OCI-LY7 (cell line): ENCODE results near the gene C1orf35. TPM values are rescaled to one million over a fixed set of nuclear protein-coding genes. Genes with fewer than 3 reads are reported as not detected.

Experiments used
- BruUV-seq: library from RNA; stranded (reverse); fragments of 400-500 nt; replicated peaks from 2 replicates; lab custom pipeline; 2021; lab: Mats Ljungman, UMichigan
- CTCF ChIA-PET: fragments of 300-600 bp; sonication (Branson Sonifier 250); formaldehyde crosslinking; loops from one replicate; lab custom pipeline; 2022; ENCODE audit warnings: antibody characterized with exemption; ENCODE audit not compliant: unreplicated experiment; lab: Charles Lee
- POLR2A ChIA-PET: fragments of 300-600 bp; sonication (Branson Sonifier 250); formaldehyde crosslinking; loops from one replicate; lab custom pipeline; 2022; ENCODE audit warnings: antibody characterized with exemption; lab: Charles Lee
- DNase-seq: peaks from one replicate; pipeline ENCODE4 v3.0.0-alpha.2; 2015; ENCODE audit warnings: low spot score
- H2AFZ ChIP-seq: fragments of 200-600 bp; sonication (generic), shearing (Covaris generic); 2 replicates; pipeline ENCODE4 v1.6.1; 2014; ENCODE audit warnings: mild to moderate bottlenecking, antibody characterized with exemption, low read length, moderate library complexity
- H3K27ac ChIP-seq: fragments of 200-600 bp; sonication (generic); 2 replicates; pipeline ENCODE4 v1.5.1; 2014; ENCODE audit warnings: mixed run types, low read depth, mild to moderate bottlenecking, moderate library complexity, low read length, inconsistent platforms; ENCODE audit not compliant: poor library complexity, severe bottlenecking
- H3K36me3 ChIP-seq: fragments of 200-600 bp; sonication (generic); 2 replicates; pipeline ENCODE4 v1.6.1; 2014; ENCODE audit warnings: mild to moderate bottlenecking, antibody characterized with exemption, low read length, moderate library complexity, mixed read lengths; ENCODE audit not compliant: insufficient read depth
- H3K4me1 ChIP-seq: fragments of 200-600 bp; sonication (generic); 2 replicates; pipeline ENCODE4 v1.5.1; 2014; ENCODE audit warnings: mild to moderate bottlenecking, low read length; ENCODE audit not compliant: insufficient read depth, poor library complexity, severe bottlenecking
- H3K4me2 ChIP-seq: fragments of 200-600 bp; sonication (generic); 2 replicates; pipeline ENCODE4 v1.6.1; 2014; ENCODE audit warnings: mild to moderate bottlenecking, low read length
- H3K4me3 ChIP-seq: fragments of 200-600 bp; sonication (generic); 2 replicates; pipeline ENCODE4 v1.5.1; 2014; ENCODE audit warnings: mild to moderate bottlenecking, low read depth, low read length; ENCODE audit not compliant: poor library complexity, severe bottlenecking
- H3K79me2 ChIP-seq: fragments of 200-600 bp; sonication (generic); 2 replicates; pipeline ENCODE4 v1.6.1; 2016; ENCODE audit warnings: low read depth, mild to moderate bottlenecking, low read length, moderate library complexity, mixed read lengths; ENCODE audit not compliant: insufficient read depth
- H3K9me2 ChIP-seq: fragments of 200-600 bp; sonication (generic); 2 replicates; pipeline ENCODE4 v1.6.1; 2016; ENCODE audit warnings: mild to moderate bottlenecking, low read length, mixed read lengths; ENCODE audit not compliant: insufficient read depth
- H3K9me3 ChIP-seq: fragments of 200-600 bp; sonication (generic); 2 replicates; pipeline ENCODE4 v1.6.1; 2014; ENCODE audit warnings: mild to moderate bottlenecking, mixed run types, low read length, mixed read lengths
- H4K20me1 ChIP-seq: fragments of 200-600 bp; sonication (generic); 2 replicates; pipeline ENCODE4 v1.6.1; 2014; ENCODE audit warnings: mild to moderate bottlenecking, antibody characterized with exemption, low read length, moderate library complexity, mixed read lengths; ENCODE audit not compliant: insufficient read depth
- CTCF ChIP-seq: fragments of 200-600 bp; sonication (generic); conservative IDR thresholded peaks from 2 replicates; pipeline ENCODE4 v1.5.1; 2014; ENCODE audit warnings: mild to moderate bottlenecking, antibody characterized with exemption, low read length, moderate library complexity, mixed read lengths
- EZH2phosphoT487 ChIP-seq: fragments of 200-600 bp; sonication (generic); IDR thresholded peaks from 2 replicates; pipeline ENCODE4 v1.6.1; 2018; ENCODE audit warnings: low read depth, borderline replicate concordance, mild to moderate bottlenecking, mixed run types, antibody characterized with exemption, low read length, moderate library complexity, mixed read lengths
- intact Hi-C: fragments of 100-400 bp; cut with micrococcal nuclease; formaldehyde crosslinking; loops from one replicate; pipeline ENCODE4 v1.10.0; 2022; ENCODE audit not compliant: unreplicated experiment
- total RNA-seq, 2 experiments: library from RNA; depleted of rRNA in 1 of 2; stranded (reverse); fragments of >200 nt in 1 of 2; shearing (Covaris generic) in 1 of 2; gene quantifications; 2 replicates each; pipeline ENCODE4 v1.2.3, GENCODE V29; 2014 to 2022

C1orf35 gene
- total RNA-seq, 2 experiments from 2014 or later = 30.7 to 33.3 TPM

- intact Hi-C loops = no loop called here
- H3K27ac ChIP-seq = peak overlapping the region; percentile 51
- no TSS peak for BruUV-seq
These were observed 38.3 kb upstream of the C1orf35 start for GRCh38 chr1:228141226-228142044.

DNA sequence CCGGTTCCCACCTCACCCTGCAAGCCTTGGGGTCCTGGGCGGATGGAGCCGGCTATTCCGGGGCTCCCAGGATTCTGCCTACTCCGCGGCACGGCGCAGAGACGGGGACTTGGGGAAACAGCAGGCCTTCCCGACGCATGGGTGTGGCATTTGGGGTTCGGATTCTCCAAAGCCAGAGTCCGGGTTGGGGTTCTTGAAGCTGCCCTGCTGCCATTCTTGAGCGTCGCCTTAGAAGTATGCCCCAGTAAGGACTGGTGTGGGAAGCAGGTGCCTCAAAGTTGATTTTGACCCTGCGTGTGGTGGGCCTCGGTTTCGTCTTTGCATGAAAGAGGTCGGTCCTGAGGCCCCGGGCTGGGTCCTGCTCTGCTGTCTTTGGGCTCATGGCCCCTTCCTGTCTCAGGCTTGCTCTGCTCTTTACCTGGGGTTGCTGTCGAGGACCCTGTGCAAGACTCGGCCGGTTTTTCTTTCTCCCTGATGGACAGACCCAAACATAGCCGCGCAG lies 37.6 kb upstream of the C1orf35 start:
- H2AFZ ChIP-seq = no peak overlapping the region
- POLR2A ChIA-PET = interaction anchor here (0.8 to 1.3 kb wide), 3 partner anchors 15 to 26 kb away, joined by 3 to 5 read pairs (median 5); partner anchors contain the start of gene IBA57
- H3K36me3 ChIP-seq = peaks cover 28% of the 10 kb centered on the region
- H3K4me1 ChIP-seq = peaks cover 74% of the 10 kb centered on the region
- H3K9me2 ChIP-seq = no peaks in the 10 kb centered on the region
- CTCF ChIA-PET = no interaction called here
- H3K9me3 ChIP-seq = no peaks in the 10 kb centered on the region
- H3K79me2 ChIP-seq = peaks cover 47% of the 10 kb centered on the region
- H3K4me3 ChIP-seq = peak overlapping the region; percentile 92
- H3K4me2 ChIP-seq = peak overlapping the region; percentile 99
- intact Hi-C loops = no loop called here
- TF ChIP-seq CTCF = no peak
- TF ChIP-seq EZH2phosphoT487 = no peak
- H3K27ac ChIP-seq = peak overlapping the region; percentile 51
- BruUV-seq = no TSS peak
- DNase-seq = peak; percentile 26
- H4K20me1 ChIP-seq = peaks cover 16% of the 10 kb centered on the region; the same call in 1 of the 2 replicates

More at GRCh38 chr1:228141226-228142044, 38.3 kb upstream of the C1orf35 start:
- CTCF ChIA-PET = interaction anchor here (0.9 kb wide), 1 partner anchor 23 kb away, joined by 3 read pairs; no protein-coding TSS in a partner anchor
- peak overlapping the region; percentile 92 for H3K4me3 ChIP-seq
- peaks cover 31% of the 10 kb centered on the region for H3K36me3 ChIP-seq
- H3K79me2 ChIP-seq = peaks cover 47% of the 10 kb centered on the region
- peak; percentile 46 for DNase-seq
- no peak overlapping the region for H2AFZ ChIP-seq
- no peaks in the 10 kb centered on the region for H3K9me2 ChIP-seq
- H4K20me1 ChIP-seq = peaks cover 16% of the 10 kb centered on the region; the same call in 1 of the 2 replicates
- POLR2A ChIA-PET = interaction anchor here (1.2 kb wide), 1 partner anchor 25 kb away, joined by 5 read pairs; no protein-coding TSS in a partner anchor
- H3K9me3 ChIP-seq = no peaks in the 10 kb centered on the region
- TF ChIP-seq CTCF = no peak
- TF ChIP-seq EZH2phosphoT487 = no peak
- peak overlapping the region; percentile 99 for H3K4me2 ChIP-seq
- H3K4me1 ChIP-seq = peaks cover 68% of the 10 kb centered on the region
